ENCODE results near the gene C11orf54. TPM values are rescaled to one million over a fixed set of nuclear protein-coding genes. Genes with fewer than 3 reads are reported as not detected.

Gene C11orf54
- total and polyA plus RNA-seq, 2 donors (not counting 3 experiments of a cell fraction or from before 2014, with no cell fraction given) = 4.2 to 18.7 TPM

GRCh38 chr11:93751001-93751400 is 9.5 kb downstream of the C11orf54 start:
- H3K36me3 ChIP-seq (ENCODE audit: control insufficient read depth in 2 of 2, extremely low read depth in 1 of 2, insufficient read depth in 2 of 2, low read length in 2 of 2) = no peaks in the 10 kb centered on the region
- FAIRE-seq (no peak), DNase-seq (ENCODE audit: low read depth, low spot score) (no peak)
- H3K9ac ChIP-seq (replicated peaks; ENCODE audit: extremely low read depth, insufficient read depth, low read length) = no peak overlapping the region
- no peak overlapping the region for H3K27ac ChIP-seq (ENCODE audit: insufficient read depth, low read depth, low read length)
- no peaks in the 10 kb centered on the region for H3K27me3 ChIP-seq (ENCODE audit: control insufficient read depth in 2 of 2, insufficient read depth in 2 of 2, low read length in 2 of 2)
- TF ChIP-seq POLR2AphosphoS5 (IDR thresholded peaks at IDR 0.05; ENCODE audit: insufficient read depth, low read depth, low read length) (no peak), FOS (IDR thresholded peaks at IDR 0.05; ENCODE audit: borderline replicate concordance, insufficient read depth, low read length) (no peak), POLR2A (IDR thresholded peaks at IDR 0.05; ENCODE audit: low read depth, low read length) (no peak), EZH2 (IDR thresholded peaks at IDR 0.05; ENCODE audit: borderline replicate concordance, low read depth, low read length, severe bottlenecking) (no peak), CTCF (IDR thresholded peaks at IDR 0.05; ENCODE audit: extremely low read depth in 1 of 2, insufficient read depth in 1 of 2, low read depth in 1 of 2, low read length in 2 of 2) (no peak), MAX (IDR thresholded peaks at IDR 0.05; ENCODE audit: insufficient read depth, insufficient read length) (no peak), GATA2 (IDR thresholded peaks at IDR 0.05; ENCODE audit: insufficient read depth, insufficient read length, low read depth, low read length) (no peak), MYC (IDR thresholded peaks at IDR 0.05; ENCODE audit: low read depth, low read length) (no peak), JUN (IDR thresholded peaks at IDR 0.05; ENCODE audit: borderline replicate concordance, insufficient read depth, insufficient read length, low read depth) (no peak)
- H3K79me2 ChIP-seq (ENCODE audit: control insufficient read depth, insufficient read depth, low read length) = no peaks in the 10 kb centered on the region
- no peaks in the 10 kb centered on the region for H3K9me3 ChIP-seq (replicated peaks; ENCODE audit: control insufficient read depth, insufficient read depth, low read length)
- dilution Hi-C loops (cut with MboI; ENCODE audit: extremely low pct_ligation_motif_present, low sequenced_read_pairs) (no loop called here), intact Hi-C loops (cut with micrococcal nuclease) (no loop called here)
- H4K20me1 ChIP-seq (replicated peaks; ENCODE audit: control insufficient read depth, extremely low read depth, insufficient read depth, low read length) = no peaks in the 10 kb centered on the region
- no peak overlapping the region for H3K4me2 ChIP-seq (ENCODE audit: insufficient read depth, low read length)
- H3K4me1 ChIP-seq (ENCODE audit: control insufficient read depth, extremely low read depth, insufficient read depth, low read length) = no peaks in the 10 kb centered on the region
- no peak overlapping the region for H3K4me3 ChIP-seq (replicated peaks in 1 of 3; ENCODE audit: insufficient read depth in 1 of 3, low read depth in 1 of 3, low read length in 3 of 3)
- H2AFZ ChIP-seq (ENCODE audit: low read depth, low read length) = no peak overlapping the region
- CTCF ChIA-PET = interaction anchor here (0.6 to 0.7 kb wide), 2 partner anchors 12 to 30 kb away, joined by 3 read pairs; no protein-coding TSS in a partner anchor
- POLR2A ChIA-PET = interaction anchor here (1.0 kb wide), 1 partner anchor 9 kb away, joined by 4 read pairs; the partner anchor contains the start of genes C11orf54 and TAF1D
- no peaks in the 10 kb centered on the region for H3K9me1 ChIP-seq (replicated peaks; ENCODE audit: control insufficient read depth, extremely low read depth, insufficient read depth, low read length)
- no TSS peak for BruUV-seq (replicated peaks)
